ENCODE measurements around the gene SP140L.
"Not testable (repeated sequence)": the region's sequence is repeated elsewhere in the genome, so short reads cannot be mapped to it uniquely, and the experiment has no call there.

Gene SP140L

GRCh38 chr2:230384986-230385385 lies 58.0 kb downstream of the SP140L start:
- no peak for DNase-seq (ENCODE audit: low read depth)
- H3K4me3 ChIP-seq (ENCODE audit: low read depth, low read length), result no peak overlapping the region

GRCh38 chr2:230394301-230394700 lies 67.3 kb downstream of the SP140L start:
- TF ChIP-seq CTCF (IDR thresholded peaks at IDR 0.05; ENCODE audit: low read depth, low read length) (no peak), MYC (IDR thresholded peaks at IDR 0.05; ENCODE audit: low read depth, low read length) (no peak), MAX (IDR thresholded peaks at IDR 0.05; ENCODE audit: low read depth, low read length) (no peak), POLR2A (IDR thresholded peaks at IDR 0.05; ENCODE audit: extremely low read depth, insufficient read length) (no peak)
- no peak overlapping the region for H3K4me3 ChIP-seq (ENCODE audit: low read depth, low read length)
- DNase-seq (ENCODE audit: low read depth), result no peak

More at GRCh38 chr2:230384986-230385385, 58.0 kb downstream of the SP140L start:
- no peak for TF ChIP-seq POLR2A (IDR thresholded peaks at IDR 0.05; ENCODE audit: extremely low read depth, insufficient read length)
- TF ChIP-seq MYC (IDR thresholded peaks at IDR 0.05; ENCODE audit: low read depth, low read length), result no peak
- no peak for TF ChIP-seq CTCF (IDR thresholded peaks at IDR 0.05; ENCODE audit: low read depth, low read length)

- not testable (repeated sequence) for DNase-seq (ENCODE audit: low read depth)
These were observed 71.7 kb downstream of the SP140L start for GRCh38 chr2:230398698-230399097.

GRCh38 chr2:230400041-230400440 lies 73.0 kb downstream of the SP140L start:
- DNase-seq (ENCODE audit: low read depth), result no peak
- H3K4me3 ChIP-seq (ENCODE audit: low read depth, low read length), result no peak overlapping the region
- TF ChIP-seq POLR2A (IDR thresholded peaks at IDR 0.05; ENCODE audit: extremely low read depth, insufficient read length), result no peak
- no peak for TF ChIP-seq MAX (IDR thresholded peaks at IDR 0.05; ENCODE audit: low read depth, low read length)
- TF ChIP-seq CTCF (IDR thresholded peaks at IDR 0.05; ENCODE audit: low read depth, low read length), result no peak
- no peak for TF ChIP-seq MYC (IDR thresholded peaks at IDR 0.05; ENCODE audit: low read depth, low read length)

More at GRCh38 chr2:230398698-230399097, 71.7 kb downstream of the SP140L start:
- H3K4me3 ChIP-seq (ENCODE audit: low read depth, low read length), result not testable (repeated sequence)

GRCh38 chr2:230400454-230400853 lies 73.5 kb downstream of the SP140L start:
- TF ChIP-seq MAX (IDR thresholded peaks at IDR 0.05; ENCODE audit: low read depth, low read length), result no peak
- TF ChIP-seq POLR2A (IDR thresholded peaks at IDR 0.05; ENCODE audit: extremely low read depth, insufficient read length), result no peak
- TF ChIP-seq MYC (IDR thresholded peaks at IDR 0.05; ENCODE audit: low read depth, low read length), result no peak
- TF ChIP-seq CTCF (IDR thresholded peaks at IDR 0.05; ENCODE audit: low read depth, low read length), result no peak
- no peak for DNase-seq (ENCODE audit: low read depth)
- no peak overlapping the region for H3K4me3 ChIP-seq (ENCODE audit: low read depth, low read length)

GRCh38 chr2:230401026-230401425 lies 74.0 kb downstream of the SP140L start:
- not testable (repeated sequence) for DNase-seq (ENCODE audit: low read depth); H3K4me3 ChIP-seq (ENCODE audit: low read depth, low read length)

GRCh38 chr2:230403746-230404145 lies 76.8 kb downstream of the SP140L start:
- H3K4me3 ChIP-seq (ENCODE audit: low read depth, low read length), result no peak overlapping the region
- DNase-seq (ENCODE audit: low read depth), result no peak
- TF ChIP-seq POLR2A (IDR thresholded peaks at IDR 0.05; ENCODE audit: extremely low read depth, insufficient read length) (no peak), MAX (IDR thresholded peaks at IDR 0.05; ENCODE audit: low read depth, low read length) (no peak), CTCF (IDR thresholded peaks at IDR 0.05; ENCODE audit: low read depth, low read length) (no peak), MYC (IDR thresholded peaks at IDR 0.05; ENCODE audit: low read depth, low read length) (no peak)
